OCI-LY7 (cell line): ENCODE results near the gene CDC123. TPM values are rescaled to one million over a fixed set of nuclear protein-coding genes. Genes with fewer than 3 reads are reported as not detected.

ENCODE experiments used
- BruUV-seq: library from RNA; stranded (reverse); fragments of 400-500 nt; replicated peaks from 2 replicates; lab custom pipeline; 2021; lab: Mats Ljungman, UMichigan
- CTCF ChIA-PET: fragments of 300-600 bp; sonication (Branson Sonifier 250); formaldehyde crosslinking; loops from one replicate; lab custom pipeline; 2022; ENCODE audit warnings: antibody characterized with exemption; ENCODE audit not compliant: unreplicated experiment; lab: Charles Lee
- POLR2A ChIA-PET: fragments of 300-600 bp; sonication (Branson Sonifier 250); formaldehyde crosslinking; loops from one replicate; lab custom pipeline; 2022; ENCODE audit warnings: antibody characterized with exemption; lab: Charles Lee
- DNase-seq: peaks from one replicate; pipeline ENCODE4 v3.0.0-alpha.2; 2015; ENCODE audit warnings: low spot score
- H2AFZ ChIP-seq: fragments of 200-600 bp; sonication (generic), shearing (Covaris generic); 2 replicates; pipeline ENCODE4 v1.6.1; 2014; ENCODE audit warnings: mild to moderate bottlenecking, antibody characterized with exemption, low read length, moderate library complexity
- H3K27ac ChIP-seq: fragments of 200-600 bp; sonication (generic); 2 replicates; pipeline ENCODE4 v1.5.1; 2014; ENCODE audit warnings: mixed run types, low read depth, mild to moderate bottlenecking, moderate library complexity, low read length, inconsistent platforms; ENCODE audit not compliant: poor library complexity, severe bottlenecking
- H3K36me3 ChIP-seq: fragments of 200-600 bp; sonication (generic); 2 replicates; pipeline ENCODE4 v1.6.1; 2014; ENCODE audit warnings: mild to moderate bottlenecking, antibody characterized with exemption, low read length, moderate library complexity, mixed read lengths; ENCODE audit not compliant: insufficient read depth
- H3K4me1 ChIP-seq: fragments of 200-600 bp; sonication (generic); 2 replicates; pipeline ENCODE4 v1.5.1; 2014; ENCODE audit warnings: mild to moderate bottlenecking, low read length; ENCODE audit not compliant: insufficient read depth, poor library complexity, severe bottlenecking
- H3K4me2 ChIP-seq: fragments of 200-600 bp; sonication (generic); 2 replicates; pipeline ENCODE4 v1.6.1; 2014; ENCODE audit warnings: mild to moderate bottlenecking, low read length
- H3K4me3 ChIP-seq: fragments of 200-600 bp; sonication (generic); 2 replicates; pipeline ENCODE4 v1.5.1; 2014; ENCODE audit warnings: mild to moderate bottlenecking, low read depth, low read length; ENCODE audit not compliant: poor library complexity, severe bottlenecking
- H3K79me2 ChIP-seq: fragments of 200-600 bp; sonication (generic); 2 replicates; pipeline ENCODE4 v1.6.1; 2016; ENCODE audit warnings: low read depth, mild to moderate bottlenecking, low read length, moderate library complexity, mixed read lengths; ENCODE audit not compliant: insufficient read depth
- H3K9me2 ChIP-seq: fragments of 200-600 bp; sonication (generic); 2 replicates; pipeline ENCODE4 v1.6.1; 2016; ENCODE audit warnings: mild to moderate bottlenecking, low read length, mixed read lengths; ENCODE audit not compliant: insufficient read depth
- H3K9me3 ChIP-seq: fragments of 200-600 bp; sonication (generic); 2 replicates; pipeline ENCODE4 v1.6.1; 2014; ENCODE audit warnings: mild to moderate bottlenecking, mixed run types, low read length, mixed read lengths
- H4K20me1 ChIP-seq: fragments of 200-600 bp; sonication (generic); 2 replicates; pipeline ENCODE4 v1.6.1; 2014; ENCODE audit warnings: mild to moderate bottlenecking, antibody characterized with exemption, low read length, moderate library complexity, mixed read lengths; ENCODE audit not compliant: insufficient read depth
- CTCF ChIP-seq: fragments of 200-600 bp; sonication (generic); conservative IDR thresholded peaks from 2 replicates; pipeline ENCODE4 v1.5.1; 2014; ENCODE audit warnings: mild to moderate bottlenecking, antibody characterized with exemption, low read length, moderate library complexity, mixed read lengths
- EZH2phosphoT487 ChIP-seq: fragments of 200-600 bp; sonication (generic); IDR thresholded peaks from 2 replicates; pipeline ENCODE4 v1.6.1; 2018; ENCODE audit warnings: low read depth, borderline replicate concordance, mild to moderate bottlenecking, mixed run types, antibody characterized with exemption, low read length, moderate library complexity, mixed read lengths
- intact Hi-C: fragments of 100-400 bp; cut with micrococcal nuclease; formaldehyde crosslinking; loops from one replicate; pipeline ENCODE4 v1.10.0; 2022; ENCODE audit not compliant: unreplicated experiment
- total RNA-seq, 2 experiments: library from RNA; depleted of rRNA in 1 of 2; stranded (reverse); fragments of >200 nt in 1 of 2; shearing (Covaris generic) in 1 of 2; gene quantifications; 2 replicates each; pipeline ENCODE4 v1.2.3, GENCODE V29; 2014 to 2022

Gene CDC123
- total RNA-seq, 2 experiments from 2014 or later: 128 to 168 TPM

GRCh38 chr10:12299222-12299965, 103.4 kb downstream of the CDC123 start:
- DNase-seq: no peak
- POLR2A ChIA-PET: interaction anchor here (0.5 to 1.0 kb wide), 3 partner anchors 18 to 304 kb away, joined by 3 to 4 read pairs (median 4); no protein-coding TSS in a partner anchor
- BruUV-seq: no TSS peak

More at GRCh38 chr10:12299222-12299965, 103.4 kb downstream of the CDC123 start:
- no peaks in the 10 kb centered on the region for H3K9me3 ChIP-seq
- no peaks in the 10 kb centered on the region for H3K36me3 ChIP-seq
- no peak for TF ChIP-seq CTCF
- no peak for TF ChIP-seq EZH2phosphoT487
- no peaks in the 10 kb centered on the region for H3K4me1 ChIP-seq
- H3K9me2 ChIP-seq: no peaks in the 10 kb centered on the region
- H3K27ac ChIP-seq: no peak overlapping the region
- H3K4me2 ChIP-seq: no peak overlapping the region
- CTCF ChIA-PET: interaction anchor here (0.6 kb wide), 1 partner anchor 628 kb away, joined by 3 read pairs; no protein-coding TSS in a partner anchor
- intact Hi-C loops: no loop called here
- no peaks in the 10 kb centered on the region for H3K79me2 ChIP-seq
- H2AFZ ChIP-seq: no peak overlapping the region
- no peak overlapping the region for H3K4me3 ChIP-seq
- H4K20me1 ChIP-seq: no peaks in the 10 kb centered on the region

Other genes starting within 250 kb of the CDC123 start
- 24.8 and 28.0 TPM in 2 replicates for gene UPF2, start 153.4 kb upstream of the CDC123 start, total RNA-seq (2014; rRNA removed; shearing (Covaris generic))
- 44.6 and 46.8 TPM in 2 replicates for gene UPF2, start 153.4 kb upstream of the CDC123 start, total RNA-seq (2022)
- gene DHTKD1, start 127.2 kb upstream of the CDC123 start, total RNA-seq (2014; rRNA removed; shearing (Covaris generic)): 46.5 and 53.1 TPM in 2 replicates
- gene DHTKD1, start 127.2 kb upstream of the CDC123 start, total RNA-seq (2022): 71.4 and 81.9 TPM in 2 replicates
- 4.8 and 5.5 TPM in 2 replicates for gene SEC61A2, start 66.5 kb upstream of the CDC123 start, total RNA-seq (2014; rRNA removed; shearing (Covaris generic))
- 13.8 and 15.1 TPM in 2 replicates for gene SEC61A2, start 66.5 kb upstream of the CDC123 start, total RNA-seq (2022)
- 55.7 and 70.2 TPM in 2 replicates for gene NUDT5, start 297 bp upstream of the CDC123 start, total RNA-seq (2014; rRNA removed; shearing (Covaris generic))
- 92.1 and 105 TPM in 2 replicates for gene NUDT5, start 297 bp upstream of the CDC123 start, total RNA-seq (2022)
- gene CAMK1D, start 153.4 kb downstream of the CDC123 start, total RNA-seq (2014; rRNA removed; shearing (Covaris generic)): 17.8 and 19.0 TPM in 2 replicates
- 25.6 and 28.0 TPM in 2 replicates for gene CAMK1D, start 153.4 kb downstream of the CDC123 start, total RNA-seq (2022)